ENCODE data around the gene RAB5IF. TPM values are rescaled to one million over a fixed set of nuclear protein-coding genes. Genes with fewer than 3 reads are reported as not detected.
A peak's percentile ranks its signal among the peaks of the same experiment; 100 is the strongest.
"Not testable (repeated sequence)": the region's sequence is repeated elsewhere in the genome, so short reads cannot be mapped to it uniquely, and the experiment has no call there.

RAB5IF gene
- total RNA-seq, 1 experiment from 2014 or later = 194 TPM

- DNase-seq (ENCODE audit: low read depth) = no peak
Observed at GRCh38 chr20:36585410-36586125, 20.0 kb upstream of the RAB5IF start.

DNA sequence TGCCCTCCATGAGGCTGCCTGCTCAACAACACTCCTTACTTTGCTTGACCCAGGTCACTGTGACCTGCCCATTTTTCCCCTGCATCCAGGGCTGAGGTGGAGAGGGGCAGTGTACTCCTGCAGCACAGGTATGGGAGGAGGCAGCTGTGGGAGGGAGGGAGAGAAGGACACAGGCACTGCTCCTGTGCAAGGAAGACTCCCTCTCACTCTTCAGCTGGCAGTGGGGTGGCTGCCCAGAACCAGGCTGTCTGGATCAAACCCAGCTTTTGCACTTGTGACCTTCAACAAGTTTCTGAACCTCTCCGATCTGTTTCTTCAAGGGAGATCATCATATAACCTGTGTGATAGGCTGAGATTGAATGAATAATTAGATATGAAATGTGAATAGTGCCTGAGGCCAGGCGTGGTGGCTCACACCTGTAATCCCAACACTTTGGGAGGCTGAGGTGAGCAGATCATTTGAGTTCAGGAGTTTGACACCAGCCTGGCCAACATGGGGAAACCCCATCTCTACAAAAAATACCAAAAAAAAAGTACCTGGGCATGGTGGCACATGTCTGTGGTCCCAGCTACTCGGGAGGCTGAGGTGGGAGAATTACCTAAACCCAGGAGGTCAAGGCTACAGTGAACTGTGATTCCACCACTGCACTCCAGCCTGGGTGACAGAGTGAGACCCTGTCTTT, 18.1 kb upstream of the RAB5IF start:
- DNase-seq (ENCODE audit: low read depth) = no peak

- no peak for DNase-seq (ENCODE audit: low read depth)
Observed at GRCh38 chr20:36591281-36591680, 14.3 kb upstream of the RAB5IF start.

- no peak for DNase-seq (ENCODE audit: low read depth)
Observed at GRCh38 chr20:36591854-36592641, 13.5 kb upstream of the RAB5IF start.

DNA sequence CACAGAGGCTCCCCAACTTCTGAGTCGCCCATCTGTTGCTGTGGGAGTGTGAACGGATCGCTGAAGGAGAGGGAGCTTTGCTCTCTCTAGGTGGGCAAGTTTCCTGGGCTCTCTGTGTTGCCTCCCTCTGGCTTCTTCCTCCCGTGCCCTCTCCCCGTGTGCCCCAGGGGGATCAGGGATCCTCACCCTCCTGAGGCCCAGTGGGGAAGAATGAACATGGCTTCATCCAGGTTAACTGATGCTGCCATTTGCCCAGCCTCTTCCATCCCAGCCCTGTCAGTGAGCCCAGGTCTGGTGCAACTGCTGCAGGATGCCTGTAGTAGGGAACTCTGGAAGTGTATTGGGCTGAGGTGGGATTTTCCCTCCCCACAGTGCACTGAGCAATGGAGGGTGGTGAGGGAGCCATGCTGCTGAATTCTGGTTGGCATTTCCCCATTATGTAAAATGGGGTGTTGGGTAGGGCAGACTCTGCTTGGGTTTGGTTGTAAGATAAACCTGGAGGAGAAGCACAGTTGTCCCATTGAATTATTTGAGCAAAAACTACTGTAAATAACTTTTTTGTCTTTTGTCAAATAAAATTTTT, 12.1 kb upstream of the RAB5IF start:
- no peak for DNase-seq (ENCODE audit: low read depth)

DNA sequence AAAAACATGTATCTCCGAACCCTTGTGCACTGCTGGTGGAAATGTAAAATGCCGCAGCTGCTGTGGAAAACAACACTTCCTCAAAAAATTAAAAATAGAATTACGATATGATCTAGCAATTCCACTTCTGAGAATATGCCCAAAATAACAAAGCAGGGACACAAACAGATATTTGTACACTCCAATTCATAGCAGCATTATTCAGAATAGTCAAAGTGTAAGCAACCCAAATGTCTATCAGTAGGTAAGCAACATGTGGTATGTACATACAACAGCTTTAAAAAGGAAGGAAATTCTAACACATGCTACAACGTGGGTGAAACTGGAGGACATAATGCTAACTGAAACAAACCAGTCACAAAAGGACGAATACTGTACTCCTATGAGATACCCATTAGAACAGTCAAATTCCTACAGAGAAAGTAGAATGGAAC, 5.7 kb upstream of the RAB5IF start:
- no peak for DNase-seq (ENCODE audit: low read depth)

- DNase-seq (ENCODE audit: low read depth) = no peak
Observed at GRCh38 chr20:36601540-36601939, 4.0 kb upstream of the RAB5IF start.

DNA sequence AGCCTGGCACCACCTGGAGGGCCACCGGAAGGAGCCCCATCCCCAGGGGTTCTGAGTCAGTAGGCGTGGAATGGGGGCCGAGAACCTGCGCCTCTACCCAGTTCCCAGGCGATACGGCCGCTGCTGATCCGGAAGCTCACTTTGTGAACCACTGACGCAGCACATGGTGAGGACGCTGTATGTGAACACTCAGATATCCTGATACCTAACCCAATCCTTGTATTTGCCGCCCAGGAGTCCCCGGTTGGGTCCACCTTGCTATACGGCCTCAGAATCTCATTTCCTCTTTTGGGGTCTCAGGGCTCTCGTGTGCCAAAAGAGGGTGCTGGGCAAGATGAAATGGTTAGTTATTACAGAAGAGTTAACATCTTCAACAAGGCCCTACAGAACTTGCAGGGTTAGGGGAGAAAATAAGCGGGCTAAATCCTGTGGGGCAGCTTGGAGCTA, 604 bp upstream of the RAB5IF start:
- peak; percentile 39 for DNase-seq (ENCODE audit: low read depth)

- DNase-seq (ENCODE audit: low read depth) = peak; percentile 44
Observed at GRCh38 chr20:36606158-36607066, 833 bp downstream of the RAB5IF start.

DNA sequence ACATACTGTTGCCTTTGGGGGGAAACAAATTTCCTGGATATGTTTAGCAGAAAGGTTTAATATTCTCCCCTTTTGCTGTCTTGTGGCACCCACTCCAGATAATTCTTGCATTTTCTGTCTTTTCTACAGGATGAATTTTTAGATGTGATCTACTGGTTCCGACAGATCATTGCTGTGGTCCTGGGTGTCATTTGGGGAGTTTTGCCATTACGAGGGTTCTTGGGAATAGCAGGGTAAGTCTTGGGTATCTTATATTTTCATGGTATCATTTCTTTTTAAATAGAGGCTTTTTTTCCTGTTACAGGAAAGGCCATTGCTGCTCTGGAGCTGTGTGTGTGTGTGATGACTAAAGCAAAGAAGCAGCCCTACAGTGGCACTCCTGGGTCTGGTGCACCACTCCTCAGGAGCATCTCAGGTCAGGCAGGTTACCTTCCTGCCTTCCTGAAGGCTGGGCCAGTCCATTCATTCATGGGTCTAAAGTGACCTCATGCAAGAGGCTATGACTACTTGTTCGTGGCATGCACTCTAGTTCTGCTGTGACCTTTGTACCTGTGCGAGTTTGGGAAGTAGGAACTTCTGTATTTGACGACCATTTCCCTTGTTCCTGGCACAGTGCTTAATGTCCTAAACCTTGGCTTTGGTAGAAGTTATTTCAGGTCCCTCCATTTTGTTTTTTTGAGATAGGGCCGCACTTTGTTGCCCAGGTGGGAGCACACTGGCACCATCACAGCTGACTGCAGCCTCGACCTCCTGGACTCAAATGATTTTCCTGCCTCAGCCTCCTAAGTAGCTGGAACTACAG, 2.2 kb downstream of the RAB5IF start:
- DNase-seq (ENCODE audit: low read depth) = no peak

GRCh38 chr20:36608388-36608728, 2.8 kb downstream of the RAB5IF start:
- DNase-seq (ENCODE audit: low read depth) = not testable (repeated sequence)

- DNase-seq (ENCODE audit: low read depth) = no peak
Observed at GRCh38 chr20:36611625-36612024, 6.0 kb downstream of the RAB5IF start.

GRCh38 chr20:36613974-36614373, 8.4 kb downstream of the RAB5IF start:
- DNase-seq (ENCODE audit: low read depth) = no peak

- no peak for DNase-seq (ENCODE audit: low read depth)
Observed at GRCh38 chr20:36614781-36615557, 9.4 kb downstream of the RAB5IF start.

GRCh38 chr20:36620917-36621316, 15.3 kb downstream of the RAB5IF start:
- DNase-seq (ENCODE audit: low read depth) = no peak

DNA sequence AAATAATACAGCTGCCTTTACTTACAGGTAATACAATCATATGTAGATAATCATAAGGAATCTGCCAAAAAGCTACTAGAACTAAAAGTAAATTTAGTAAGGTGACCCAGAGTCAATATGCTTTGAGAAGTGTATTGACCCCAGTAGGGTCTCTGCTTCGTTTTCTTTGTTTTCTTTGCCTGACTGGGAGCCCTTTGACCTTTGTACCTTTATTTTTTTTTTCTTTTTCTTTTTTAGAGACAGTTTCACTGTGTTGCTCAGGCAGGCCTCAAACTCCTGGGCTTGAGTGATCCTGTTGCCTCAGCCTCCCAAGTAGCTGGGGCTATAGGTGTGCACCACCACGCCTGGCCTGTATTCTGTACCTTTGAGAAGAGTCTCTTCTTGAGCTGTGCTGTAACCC, 17.9 kb downstream of the RAB5IF start:
- DNase-seq (ENCODE audit: low read depth) = no peak

- no peak for DNase-seq (ENCODE audit: low read depth)
Observed at GRCh38 chr20:36624068-36624943, 18.7 kb downstream of the RAB5IF start.

DNA sequence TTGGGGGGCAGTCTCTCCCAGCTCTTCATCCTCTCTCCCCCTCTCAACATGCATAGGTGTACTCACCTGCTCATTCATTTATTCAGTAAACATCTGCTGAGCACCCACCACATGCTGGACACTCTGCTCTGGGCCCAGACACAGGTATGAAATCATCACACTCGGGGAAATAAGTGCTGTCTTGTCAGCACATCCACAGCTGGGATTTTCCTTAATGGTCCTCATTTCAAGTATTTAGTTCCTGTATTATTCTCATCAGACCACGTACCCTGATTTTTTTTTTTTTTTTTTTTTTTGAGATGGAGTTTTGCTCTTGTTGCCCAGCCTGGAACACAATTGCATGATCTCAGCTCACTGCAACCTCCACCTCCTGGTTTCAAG, 19.4 kb downstream of the RAB5IF start:
- no peak for DNase-seq (ENCODE audit: low read depth)

Data from HT1080 (cell line).